K562 (cell line): Measurements from ENCODE around the gene MMP24. TPM values are rescaled to one million over a fixed set of nuclear protein-coding genes. Genes with fewer than 3 reads are reported as not detected.

ENCODE experiments used
- CEBPG ChIP-seq, 3 experiments: fragments of 200-800 bp in 1 of 3; sonication (Bioruptor generic) in 1 of 3; sonication (generic) in 1 of 3; formaldehyde crosslinking in 1 of 3; IDR thresholded peaks in 2 of 3; conservative IDR thresholded peaks in 1 of 3; 2 replicates each; pipeline versions ENCODE4 v1.6.1 to v1.8.0; 2016 to 2022; ENCODE audit warnings: missing compliant biosample characterization in 2 of 3, missing genetic modification characterization in 2 of 3, mild to moderate bottlenecking in 1 of 3, missing genetic modification reagents in 1 of 3
- DDX20 ChIP-seq: fragments of 450-650 bp; IDR thresholded peaks from 2 replicates; pipeline ENCODE4 v1.6.1; 2016; ENCODE audit warnings: missing genetic modification characterization, low read depth, mild to moderate bottlenecking, missing compliant biosample characterization, moderate library complexity
- FIP1L1 ChIP-seq: fragments of 200-400 bp; formaldehyde crosslinking; IDR thresholded peaks from 2 replicates; pipeline ENCODE4 v1.6.1; 2018; ENCODE audit warnings: mild to moderate bottlenecking, low read depth, low read length; ENCODE audit not compliant: poor library complexity, severe bottlenecking
- FOSL1 ChIP-seq: fragments of 200-800 bp; sonication (Bioruptor generic); conservative IDR thresholded peaks from 2 replicates; pipeline ENCODE4 v1.6.1; 2016; ENCODE audit warnings: missing genetic modification characterization, missing compliant biosample characterization
- GTF2A2 ChIP-seq: IDR thresholded peaks from 2 replicates; pipeline ENCODE4 v1.6.1; 2016; ENCODE audit warnings: mild to moderate bottlenecking, missing genetic modification characterization, missing compliant biosample characterization
- JUN ChIP-seq, 2 experiments: sonication (generic) in 1 of 2; formaldehyde crosslinking in 1 of 2; IDR thresholded peaks; 2 replicates each; pipeline versions ENCODE4 v1.6.1 to v1.8.0; 2012 to 2022; ENCODE audit warnings: borderline replicate concordance in 2 of 2, mild to moderate bottlenecking in 2 of 2, improper control_type of control experiment in 1 of 2, low read depth in 1 of 2, low read length in 1 of 2, missing genetic modification reagents in 1 of 2
- MCM7 ChIP-seq, 2 experiments: fragments of 450-650 bp; IDR thresholded peaks; 2 replicates each; pipeline ENCODE4 v1.6.1; 2016 to 2018
- MNT ChIP-seq, 2 experiments: fragments of 450-650 bp; conservative IDR thresholded peaks; 2 replicates each; pipeline ENCODE4 v1.6.1; 2017; ENCODE audit warnings: mild to moderate bottlenecking in 2 of 2, moderate library complexity in 2 of 2
- NFATC3 ChIP-seq: fragments of 450-650 bp; IDR thresholded peaks from 2 replicates; pipeline ENCODE4 v1.6.1; 2017; ENCODE audit warnings: mild to moderate bottlenecking
- RFX1 ChIP-seq: fragments of 450-650 bp; IDR thresholded peaks from 2 replicates; pipeline ENCODE4 v1.6.1; 2016; ENCODE audit warnings: mild to moderate bottlenecking, moderate library complexity
- SRSF7 ChIP-seq: fragments of 200-400 bp; formaldehyde crosslinking; optimal IDR thresholded peaks from 2 replicates; pipeline ENCODE3; 2017; ENCODE audit warnings: mild to moderate bottlenecking, low read depth, low read length
- WHSC1 ChIP-seq: IDR thresholded peaks from one replicate; pipeline ENCODE4 v1.6.1; 2012; ENCODE audit warnings: low read length, control low read depth, inconsistent platforms
- XRCC3 ChIP-seq: fragments of 450-650 bp; IDR thresholded peaks from 2 replicates; pipeline ENCODE4 v1.6.1; 2017; ENCODE audit warnings: mild to moderate bottlenecking, moderate library complexity
- ZNF184 ChIP-seq: sonication (generic); formaldehyde crosslinking; IDR thresholded peaks from 2 replicates; pipeline ENCODE4 v1.5.0; 2020; ENCODE audit warnings: missing genetic modification reagents
- ZNF253 ChIP-seq: fragments of 250-450 bp; sonication (Bioruptor Pico); conservative IDR thresholded peaks from 2 replicates; pipeline ENCODE4 v1.6.1; 2021; ENCODE audit warnings: mild to moderate bottlenecking
- ZNF57 ChIP-seq: fragments of 450-650 bp; formaldehyde crosslinking; IDR thresholded peaks from 2 replicates; pipeline ENCODE4 v1.4.0; 2020; ENCODE audit warnings: mild to moderate bottlenecking, moderate library complexity
- polyA plus RNA-seq, 8 experiments: library from polyadenylated mRNA; depleted of rRNA in 4 of 8; stranded (reverse) in 5 of 8; unstranded in 3 of 8; fragments of >200 nt; fragmentation: Nextera tagmentation in 2 of 8; fragmentation: Illumina TruSeq in 1 of 8; extraction: Ambion mirVana in 2 of 8; extraction: Trizol in 1 of 8; gene quantifications; 2 replicates each; pipeline versions ENCODE4 v1.2.1 to v1.2.3, GENCODE V29; 2011 to 2014; ENCODE audit warnings: inconsistent platforms in 1 of 8, missing spikeins in 1 of 8
- total RNA-seq, 7 experiments: library from RNA; depleted of rRNA in 6 of 7; stranded (reverse); fragments of >200 nt in 6 of 7; fragmentation: Illumina TruSeq in 2 of 7; extraction: Trizol in 2 of 7; gene quantifications; 2 replicates each; pipeline versions ENCODE4 v1.2.1 to v1.2.3, GENCODE V29; 2011 to 2021; ENCODE audit warnings: low replicate concordance in 1 of 7
- TF ChIP-seq, protein P1 (sequence below): sonication (generic); formaldehyde crosslinking; IDR thresholded peaks from 2 replicates; pipeline ENCODE4 v1.8.0; 2022; ENCODE audit warnings: mild to moderate bottlenecking, missing genetic modification reagents
- TF ChIP-seq, protein P2 (sequence below): fragments of 450-650 bp; IDR thresholded peaks from 2 replicates; pipeline ENCODE4 v1.6.1; 2017; ENCODE audit warnings: antibody characterized with exemption
- TF ChIP-seq, protein P3 (sequence below): fragments of 450-650 bp; formaldehyde crosslinking; conservative IDR thresholded peaks from 2 replicates; pipeline ENCODE4 v1.4.0; 2022; ENCODE audit warnings: mild to moderate bottlenecking, missing genetic modification characterization
- TF ChIP-seq, protein P4 (sequence below): IDR thresholded peaks from 2 replicates; pipeline ENCODE4 v1.6.1; 2016; ENCODE audit warnings: missing genetic modification characterization, missing compliant biosample characterization

MMP24 gene
- total and polyA plus RNA-seq, 9 of the 15 experiments (the other 6 are each of a cell fraction or from before 2014, with no cell fraction given), result 0.03 to 0.07 (median 0.03) TPM; not detected in 6

DNA sequence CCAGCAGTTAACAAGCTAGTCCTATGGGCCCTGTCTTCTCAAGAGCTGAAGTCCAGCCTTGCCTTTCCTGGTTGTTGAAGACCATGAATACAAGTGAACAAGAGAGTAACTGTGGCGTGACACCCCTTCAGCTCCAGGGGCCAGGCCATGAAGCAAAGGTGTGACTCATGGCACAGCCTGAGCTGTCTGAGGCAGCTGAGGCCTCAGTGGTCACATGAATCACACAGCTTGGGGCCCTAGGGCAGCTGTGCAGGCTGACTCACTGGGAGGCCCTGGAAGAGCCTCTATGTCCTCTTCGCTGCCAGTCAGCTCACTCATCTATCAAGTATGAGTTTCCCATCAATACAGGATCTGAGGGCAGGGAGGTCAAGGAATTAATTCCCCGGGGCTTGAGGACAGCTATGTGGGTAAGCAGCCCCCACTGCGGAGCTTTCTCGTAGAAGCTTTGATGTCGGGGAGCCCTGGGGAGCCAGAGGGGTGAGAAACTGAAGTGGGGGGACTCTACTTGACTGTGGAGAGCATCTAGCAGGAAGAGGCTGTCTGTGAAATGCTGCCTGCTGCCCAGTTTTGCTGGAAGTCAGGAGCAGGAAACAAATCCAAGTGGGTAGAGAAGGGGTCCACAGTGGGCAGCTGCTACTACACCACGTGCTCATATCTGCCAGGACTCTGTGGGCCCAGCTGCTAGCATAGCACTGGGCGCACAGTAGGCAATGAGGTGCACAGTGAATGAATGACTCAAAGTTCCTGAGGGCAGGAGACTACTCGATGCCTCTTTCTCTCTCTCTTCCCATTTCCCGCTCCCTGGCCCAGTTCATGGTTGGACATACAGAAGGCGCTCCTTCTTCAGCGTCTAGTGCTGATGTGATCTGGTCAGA lies 79.4 kb downstream of the MMP24 start (continued):
- TF ChIP-seq JUN (IDR thresholded peaks at IDR 0.05; ENCODE audit: borderline replicate concordance, low read depth, low read length) (peak; percentile 92), JUN (CRISPR knock-in tag; IDR thresholded peaks at IDR 0.05; ENCODE audit: borderline replicate concordance) (no peak), ZNF253 (CRISPR knock-in tag) (no peak), DDX20 (tag) (no peak), MCM7 (IDR thresholded peaks at IDR 0.05) (no peak), ZNF57 (no peak), GTF2A2 (tag) (no peak), NFATC3 (no peak), FOSL1 (tag) (peak; percentile 99), WHSC1 (no peak), XRCC3 (no peak), MNT (conservative IDR thresholded peaks at IDR 0.05) (0 out of 4 replicates have a peak, but pooled peaks of 1 of the 2 experiments have one; percentile 22), CEBPG (CRISPR knock-in tag; IDR thresholded peaks at IDR 0.05) (no peak), CEBPG (tag; conservative IDR thresholded peaks at IDR 0.05 in 1 of 2, IDR thresholded peaks at IDR 0.05 in 1 of 2) (no peak), SRSF7 (no peak), FIP1L1 (no peak), ZNF184 (CRISPR knock-in tag) (no peak), RFX1 (no peak)
- TF ChIP-seq, protein P1, sequence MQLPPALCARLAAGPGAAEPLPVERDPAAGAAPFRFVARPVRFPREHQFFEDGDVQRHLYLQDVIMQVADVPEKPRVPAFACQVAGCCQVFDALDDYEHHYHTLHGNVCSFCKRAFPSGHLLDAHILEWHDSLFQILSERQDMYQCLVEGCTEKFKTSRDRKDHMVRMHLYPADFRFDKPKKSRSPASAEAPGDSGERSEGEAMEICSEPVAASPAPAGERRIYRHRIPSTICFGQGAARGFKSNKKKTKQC, result no peak
- TF ChIP-seq, protein P2, sequence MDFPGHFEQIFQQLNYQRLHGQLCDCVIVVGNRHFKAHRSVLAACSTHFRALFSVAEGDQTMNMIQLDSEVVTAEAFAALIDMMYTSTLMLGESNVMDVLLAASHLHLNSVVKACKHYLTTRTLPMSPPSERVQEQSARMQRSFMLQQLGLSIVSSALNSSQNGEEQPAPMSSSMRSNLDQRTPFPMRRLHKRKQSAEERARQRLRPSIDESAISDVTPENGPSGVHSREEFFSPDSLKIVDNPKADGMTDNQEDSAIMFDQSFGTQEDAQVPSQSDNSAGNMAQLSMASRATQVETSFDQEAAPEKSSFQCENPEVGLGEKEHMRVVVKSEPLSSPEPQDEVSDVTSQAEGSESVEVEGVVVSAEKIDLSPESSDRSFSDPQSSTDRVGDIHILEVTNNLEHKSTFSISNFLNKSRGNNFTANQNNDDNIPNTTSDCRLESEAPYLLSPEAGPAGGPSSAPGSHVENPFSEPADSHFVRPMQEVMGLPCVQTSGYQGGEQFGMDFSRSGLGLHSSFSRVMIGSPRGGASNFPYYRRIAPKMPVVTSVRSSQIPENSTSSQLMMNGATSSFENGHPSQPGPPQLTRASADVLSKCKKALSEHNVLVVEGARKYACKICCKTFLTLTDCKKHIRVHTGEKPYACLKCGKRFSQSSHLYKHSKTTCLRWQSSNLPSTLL, result no peak
- TF ChIP-seq, protein P3, sequence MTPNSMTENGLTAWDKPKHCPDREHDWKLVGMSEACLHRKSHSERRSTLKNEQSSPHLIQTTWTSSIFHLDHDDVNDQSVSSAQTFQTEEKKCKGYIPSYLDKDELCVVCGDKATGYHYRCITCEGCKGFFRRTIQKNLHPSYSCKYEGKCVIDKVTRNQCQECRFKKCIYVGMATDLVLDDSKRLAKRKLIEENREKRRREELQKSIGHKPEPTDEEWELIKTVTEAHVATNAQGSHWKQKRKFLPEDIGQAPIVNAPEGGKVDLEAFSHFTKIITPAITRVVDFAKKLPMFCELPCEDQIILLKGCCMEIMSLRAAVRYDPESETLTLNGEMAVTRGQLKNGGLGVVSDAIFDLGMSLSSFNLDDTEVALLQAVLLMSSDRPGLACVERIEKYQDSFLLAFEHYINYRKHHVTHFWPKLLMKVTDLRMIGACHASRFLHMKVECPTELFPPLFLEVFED (CRISPR knock-in tag), result no peak
- TF ChIP-seq, protein P4, sequence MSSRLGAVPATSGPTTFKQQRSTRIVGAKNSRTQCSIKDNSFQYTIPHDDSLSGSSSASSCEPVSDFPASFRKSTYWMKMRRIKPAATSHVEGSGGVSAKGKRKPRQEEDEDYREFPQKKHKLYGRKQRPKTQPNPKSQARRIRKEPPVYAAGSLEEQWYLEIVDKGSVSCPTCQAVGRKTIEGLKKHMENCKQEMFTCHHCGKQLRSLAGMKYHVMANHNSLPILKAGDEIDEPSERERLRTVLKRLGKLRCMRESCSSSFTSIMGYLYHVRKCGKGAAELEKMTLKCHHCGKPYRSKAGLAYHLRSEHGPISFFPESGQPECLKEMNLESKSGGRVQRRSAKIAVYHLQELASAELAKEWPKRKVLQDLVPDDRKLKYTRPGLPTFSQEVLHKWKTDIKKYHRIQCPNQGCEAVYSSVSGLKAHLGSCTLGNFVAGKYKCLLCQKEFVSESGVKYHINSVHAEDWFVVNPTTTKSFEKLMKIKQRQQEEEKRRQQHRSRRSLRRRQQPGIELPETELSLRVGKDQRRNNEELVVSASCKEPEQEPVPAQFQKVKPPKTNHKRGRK (tag), result no peak
